Right lung (tissue), 5 donors: ENCODE data around the gene ARID5B. TPM values are rescaled to one million over a fixed set of nuclear protein-coding genes. Genes with fewer than 3 reads are reported as not detected.

Experiments used
- DNase-seq, 2 donors: peaks; one replicate each; pipeline ENCODE4 v3.0.0-alpha.2; 2013
- polyA plus RNA-seq, 5 donors: library from polyadenylated mRNA; unstranded; fragments of 120-200 nt; gene quantifications; one replicate each; pipeline versions ENCODE4 v1.2.1 to v1.2.3, GENCODE V29; 2013; ENCODE audit warnings: inconsistent platforms in 1 of 5, low replicate concordance in 1 of 5; ENCODE audit not compliant: insufficient read length in 5 of 5, insufficient read depth in 1 of 5

Gene ARID5B
- polyA plus RNA-seq, 5 donors: 27.9 to 49.2 (median 43.8) TPM

- peak; percentile 43 for DNase-seq
These were observed 3.5 kb downstream of the ARID5B start for GRCh38 chr10:61904733-61905725.

- DNase-seq: no peak
These were observed 4.5 kb downstream of the ARID5B start for GRCh38 chr10:61905837-61906561.

- DNase-seq: no peak
These were observed 5.0 kb downstream of the ARID5B start for GRCh38 chr10:61906562-61906901.

GRCh38 chr10:61907011-61907410 lies 5.5 kb downstream of the ARID5B start:
- DNase-seq: no peak

GRCh38 chr10:61907587-61907986 lies 6.1 kb downstream of the ARID5B start:
- DNase-seq: no peak

GRCh38 chr10:61910226-61910805 lies 8.8 kb downstream of the ARID5B start:
- DNase-seq: no peak

GRCh38 chr10:61910894-61911293 lies 9.4 kb downstream of the ARID5B start:
- no peak for DNase-seq

- no peak for DNase-seq
These were observed 9.9 kb downstream of the ARID5B start for GRCh38 chr10:61911425-61911824.

GRCh38 chr10:61912981-61913380 lies 11.5 kb downstream of the ARID5B start:
- DNase-seq: no peak

- DNase-seq: no peak
These were observed 16.6 kb downstream of the ARID5B start for GRCh38 chr10:61918140-61918539.

GRCh38 chr10:61918989-61919388 lies 17.5 kb downstream of the ARID5B start:
- DNase-seq: no peak

GRCh38 chr10:61919646-61920215 lies 18.2 kb downstream of the ARID5B start:
- DNase-seq: no peak

- DNase-seq: no peak
These were observed 19.6 kb downstream of the ARID5B start for GRCh38 chr10:61921143-61921542.

- DNase-seq: no peak
These were observed 21.9 kb downstream of the ARID5B start for GRCh38 chr10:61923210-61923949.

GRCh38 chr10:61923950-61924274 lies 22.4 kb downstream of the ARID5B start:
- no peak for DNase-seq

GRCh38 chr10:61929555-61929954 lies 28.1 kb downstream of the ARID5B start:
- DNase-seq: no peak

GRCh38 chr10:61931620-61932332 lies 30.3 kb downstream of the ARID5B start:
- DNase-seq: no peak

GRCh38 chr10:61933859-61934555 lies 32.5 kb downstream of the ARID5B start:
- DNase-seq: no peak

- DNase-seq: no peak
These were observed 33.6 kb downstream of the ARID5B start for GRCh38 chr10:61935077-61935476.

GRCh38 chr10:61936770-61937169 lies 35.3 kb downstream of the ARID5B start:
- DNase-seq: no peak
